Trophoblast cell (in vitro differentiated cells and primary cell): ENCODE results near the gene IQCK.

Experiments used
- DNase-seq, 2 donors: peaks; one replicate each; pipeline ENCODE4 v3.0.0-alpha.2; 2016
- H2AFZ ChIP-seq: 2 replicates; pipeline ENCODE4 v1.6.1; 2013; ENCODE audit warnings: low read length, moderate library complexity, mild to moderate bottlenecking; ENCODE audit not compliant: insufficient read depth, poor library complexity
- H2AK5ac ChIP-seq: 2 replicates; pipeline ENCODE4 v1.6.1; 2013; ENCODE audit warnings: mild to moderate bottlenecking, low read length
- H2BK120ac ChIP-seq: 2 replicates; pipeline ENCODE4 v1.6.1; 2013; ENCODE audit warnings: low read length, mild to moderate bottlenecking, moderate library complexity; ENCODE audit not compliant: insufficient read depth, poor library complexity
- H2BK12ac ChIP-seq: 2 replicates; pipeline ENCODE4 v1.6.1; 2013; ENCODE audit warnings: mild to moderate bottlenecking, low read length, moderate library complexity
- H2BK5ac ChIP-seq: 2 replicates; pipeline ENCODE4 v1.6.1; 2013; ENCODE audit warnings: low read length, low read depth, moderate library complexity, mild to moderate bottlenecking; ENCODE audit not compliant: poor library complexity
- H3K14ac ChIP-seq: 2 replicates; pipeline ENCODE4 v1.6.1; 2013; ENCODE audit warnings: mild to moderate bottlenecking, low read length
- H3K18ac ChIP-seq: 2 replicates; pipeline ENCODE4 v1.6.1; 2013; ENCODE audit warnings: mild to moderate bottlenecking, low read length
- H3K23ac ChIP-seq: 2 replicates; pipeline ENCODE4 v1.6.1; 2013; ENCODE audit warnings: low read length
- H3K27ac ChIP-seq: 2 replicates; pipeline ENCODE4 v1.5.1; 2013; ENCODE audit warnings: low read depth, mild to moderate bottlenecking, inconsistent platforms, low read length, moderate library complexity
- H3K27me3 ChIP-seq: 2 replicates; pipeline ENCODE4 v1.6.1; 2013; ENCODE audit warnings: inconsistent platforms, mild to moderate bottlenecking, low read length, moderate library complexity; ENCODE audit not compliant: insufficient read depth
- H3K36me3 ChIP-seq, 2 experiments: 1 replicate in 1 of 2; 2 replicates in 1 of 2; pipeline ENCODE4 v1.6.1; 2013; ENCODE audit warnings: low read length in 2 of 2, mild to moderate bottlenecking in 2 of 2, moderate library complexity in 1 of 2; ENCODE audit not compliant: insufficient read depth in 2 of 2, control insufficient read depth in 1 of 2
- H3K4ac ChIP-seq: 2 replicates; pipeline ENCODE4 v1.6.1; 2013; ENCODE audit warnings: low read depth, mild to moderate bottlenecking, low read length, moderate library complexity
- H3K4me1 ChIP-seq, 2 experiments: 1 replicate in 1 of 2; 2 replicates in 1 of 2; pipeline ENCODE4 v1.6.1; 2013; ENCODE audit warnings: low read length in 2 of 2, mild to moderate bottlenecking in 2 of 2, moderate library complexity in 1 of 2; ENCODE audit not compliant: insufficient read depth in 2 of 2, control insufficient read depth in 1 of 2
- H3K4me2 ChIP-seq: 2 replicates; pipeline ENCODE4 v1.6.1; 2013; ENCODE audit warnings: inconsistent platforms, mild to moderate bottlenecking, low read length, moderate library complexity
- H3K4me3 ChIP-seq: 2 replicates; pipeline ENCODE4 v1.5.1; 2013; ENCODE audit warnings: mild to moderate bottlenecking, low read depth, low read length, inconsistent platforms
- H3K79me1 ChIP-seq: one replicate; pipeline ENCODE4 v1.6.1; 2013; ENCODE audit warnings: low read length
- H3K79me2 ChIP-seq: 2 replicates; pipeline ENCODE4 v1.6.1; 2013; ENCODE audit warnings: low read length, mild to moderate bottlenecking; ENCODE audit not compliant: control insufficient read depth, insufficient read depth, poor library complexity
- H3K9ac ChIP-seq: 2 replicates; pipeline ENCODE4 v1.6.1; 2013; ENCODE audit warnings: mild to moderate bottlenecking, low read length
- H3K9me3 ChIP-seq: 2 replicates; pipeline ENCODE4 v1.6.1; 2013; ENCODE audit warnings: low read depth, mild to moderate bottlenecking, control low read depth, inconsistent platforms, low read length; ENCODE audit not compliant: insufficient read depth
- H4K12ac ChIP-seq: 2 replicates; pipeline ENCODE4 v1.6.1; 2013; ENCODE audit warnings: low read depth, mild to moderate bottlenecking, low read length, moderate library complexity
- H4K8ac ChIP-seq: 2 replicates; pipeline ENCODE4 v1.6.1; 2013; ENCODE audit warnings: low read depth, mild to moderate bottlenecking, low read length, moderate library complexity
- H4K91ac ChIP-seq: one replicate; pipeline ENCODE4 v1.6.1; 2013; ENCODE audit warnings: low read depth, mild to moderate bottlenecking, low read length, moderate library complexity
- WGBS: extraction: QIAGEN DNeasy Blood & Tissue Kit; methylation state at CpG from one replicate; pipeline ENCODE4 v1.1.7; 2013; ENCODE audit warnings: missing lambda C conversion rate; ENCODE audit not compliant: insufficient read length, insufficient coverage; ENCODE audit errors: extremely low coverage; 5-methylcytosine and 5-hydroxymethylcytosine counted together

Gene IQCK

GRCh38 chr16:19781226-19781625 is 63.2 kb downstream of the IQCK start:
- Histone ChIP-seq H4K91ac (no peak overlapping the region), H2AK5ac (no peak overlapping the region), H3K18ac (no peak overlapping the region), H3K4me2 (no peak overlapping the region), H3K9me3 (no peaks in the 10 kb centered on the region), H3K14ac (no peak overlapping the region), H2BK5ac (no peak overlapping the region), H2AFZ (no peak overlapping the region), H3K4me3 (no peak overlapping the region), H2BK120ac (no peak overlapping the region), H3K27ac (no peak overlapping the region), H3K36me3 (no peaks in the 10 kb centered on the region), H3K27me3 (no peaks in the 10 kb centered on the region), H3K23ac (no peak overlapping the region), H2BK12ac (no peak overlapping the region), H3K79me1 (no peaks in the 10 kb centered on the region), H3K4ac (no peak overlapping the region), H3K4me1 (no peaks in the 10 kb centered on the region), H4K8ac (no peak overlapping the region), H4K12ac (no peak overlapping the region), H3K79me2 (no peaks in the 10 kb centered on the region), H3K9ac (no peak overlapping the region)
- DNase-seq = peak; percentile 12 to 73
- no CpG with 5 or more reads among the region's 6 CpGs for WGBS

- Histone ChIP-seq H3K14ac (no peak overlapping the region), H3K79me1 (no peaks in the 10 kb centered on the region), H2BK120ac (no peak overlapping the region), H4K12ac (no peak overlapping the region), H2AK5ac (no peak overlapping the region), H3K36me3 (no peaks in the 10 kb centered on the region), H3K23ac (no peak overlapping the region), H3K4me2 (no peak overlapping the region), H2BK5ac (no peak overlapping the region), H3K27ac (no peak overlapping the region), H3K4ac (no peak overlapping the region), H3K9me3 (no peaks in the 10 kb centered on the region), H4K91ac (no peak overlapping the region), H4K8ac (no peak overlapping the region), H3K4me3 (no peak overlapping the region), H3K18ac (no peak overlapping the region), H3K27me3 (no peaks in the 10 kb centered on the region), H2AFZ (no peak overlapping the region), H3K79me2 (no peaks in the 10 kb centered on the region), H2BK12ac (no peak overlapping the region), H3K9ac (no peak overlapping the region), H3K4me1 (no peaks in the 10 kb centered on the region)
- DNase-seq = no peak
- no CpG with 5 or more reads among the region's 17 CpGs for WGBS
Measured at GRCh38 chr16:19783363-19784182, 65.5 kb downstream of the IQCK start.

GRCh38 chr16:19784183-19784736 is 66.2 kb downstream of the IQCK start:
- Histone ChIP-seq H3K36me3 (no peaks in the 10 kb centered on the region), H3K4ac (no peak overlapping the region), H2AK5ac (no peak overlapping the region), H4K8ac (no peak overlapping the region), H3K4me3 (no peak overlapping the region), H3K4me2 (no peak overlapping the region), H2AFZ (no peak overlapping the region), H2BK12ac (no peak overlapping the region), H3K9ac (no peak overlapping the region), H2BK120ac (no peak overlapping the region), H2BK5ac (no peak overlapping the region), H3K18ac (no peak overlapping the region), H3K4me1 (no peaks in the 10 kb centered on the region), H3K9me3 (no peaks in the 10 kb centered on the region), H4K91ac (no peak overlapping the region), H3K14ac (no peak overlapping the region), H3K79me2 (no peaks in the 10 kb centered on the region), H3K79me1 (no peaks in the 10 kb centered on the region), H3K23ac (no peak overlapping the region), H4K12ac (no peak overlapping the region), H3K27ac (no peak overlapping the region), H3K27me3 (no peaks in the 10 kb centered on the region)
- no CpG with 5 or more reads among the region's 3 CpGs for WGBS
- no peak for DNase-seq

- Histone ChIP-seq H3K9me3 (no peaks in the 10 kb centered on the region), H3K4me1 (no peaks in the 10 kb centered on the region), H3K36me3 (no peaks in the 10 kb centered on the region), H4K12ac (no peak overlapping the region), H2BK120ac (no peak overlapping the region), H4K91ac (no peak overlapping the region), H3K4ac (no peak overlapping the region), H2BK5ac (no peak overlapping the region), H3K27ac (no peak overlapping the region), H3K14ac (no peak overlapping the region), H3K23ac (no peak overlapping the region), H2AK5ac (no peak overlapping the region), H3K27me3 (no peaks in the 10 kb centered on the region), H3K9ac (no peak overlapping the region), H2AFZ (no peak overlapping the region), H4K8ac (no peak overlapping the region), H2BK12ac (no peak overlapping the region), H3K4me3 (no peak overlapping the region), H3K79me1 (no peaks in the 10 kb centered on the region), H3K18ac (no peak overlapping the region), H3K4me2 (no peak overlapping the region), H3K79me2 (no peaks in the 10 kb centered on the region)
- DNase-seq = no peak
- no CpG with 5 or more reads among the region's 1 CpG for WGBS
Measured at GRCh38 chr16:19785081-19785480, 67.0 kb downstream of the IQCK start.
